ENCODE results near the gene ZGPAT. TPM values are rescaled to one million over a fixed set of nuclear protein-coding genes. Genes with fewer than 3 reads are reported as not detected.

Gene ZGPAT
- total and polyA plus RNA-seq, 2 donors (not counting 3 experiments of a cell fraction or from before 2014, with no cell fraction given): 23.1 to 29.3 TPM

DNA sequence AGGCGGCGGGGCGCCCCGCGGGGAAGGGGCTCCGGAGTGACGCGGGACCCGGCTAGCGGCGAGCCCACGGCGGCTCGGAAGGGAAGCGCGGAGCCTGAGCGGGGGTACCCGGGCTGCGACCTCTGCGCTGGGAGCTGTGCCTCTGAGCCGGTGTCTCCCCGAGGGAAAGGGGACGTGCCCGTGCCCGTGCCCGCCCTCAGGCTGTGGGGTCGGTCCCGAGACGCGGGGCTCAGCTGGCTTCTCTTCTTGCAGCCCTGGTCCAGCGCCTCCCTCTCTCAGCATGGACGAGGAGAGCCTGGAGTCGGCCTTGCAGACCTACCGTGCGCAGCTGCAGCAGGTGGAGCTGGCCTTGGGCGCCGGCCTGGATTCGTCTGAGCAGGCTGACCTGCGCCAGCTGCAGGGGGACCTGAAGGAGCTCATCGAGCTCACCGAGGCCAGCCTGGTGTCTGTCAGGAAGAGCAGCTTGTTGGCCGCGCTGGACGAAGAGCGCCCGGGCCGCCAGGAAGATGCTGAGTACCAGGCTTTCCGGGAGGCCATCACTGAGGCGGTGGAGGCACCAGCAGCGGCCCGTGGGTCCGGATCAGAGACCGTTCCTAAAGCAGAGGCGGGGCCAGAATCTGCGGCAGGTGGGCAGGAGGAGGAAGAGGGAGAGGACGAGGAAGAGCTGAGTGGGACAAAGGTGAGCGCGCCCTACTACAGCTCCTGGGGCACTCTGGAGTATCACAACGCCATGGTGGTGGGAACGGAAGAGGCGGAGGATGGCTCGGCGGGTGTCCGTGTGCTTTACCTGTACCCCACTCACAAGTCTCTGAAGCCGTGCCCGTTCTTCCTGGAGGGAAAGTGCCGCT, 686 bp downstream of the ZGPAT start:
- peaks cover 13 to 28% of the 10 kb centered on the region in 2 experiments for H3K36me3 ChIP-seq (ENCODE audit: control insufficient read depth in 2 of 2, extremely low read depth in 1 of 2, insufficient read depth in 2 of 2, low read length in 2 of 2)
- peak; percentile 37 for FAIRE-seq

More for the DNA sequence above, 686 bp downstream of the ZGPAT start:
- POLR2A ChIA-PET: interaction anchor here (0.6 to 1.8 kb wide), 3 partner anchors 9 to 50 kb away, joined by 3 to 9 read pairs (median 8); partner anchors contain the start of gene RTEL1
- Histone ChIP-seq H3K4me2 (ENCODE audit: insufficient read depth, low read length) (peak overlapping the region; percentile 64), H3K4me3 (replicated peaks in 1 of 3; ENCODE audit: insufficient read depth in 1 of 3, low read depth in 1 of 3, low read length in 3 of 3) (peak overlapping the region; percentile 62 to 77 (median 70)), H3K9me1 (replicated peaks; ENCODE audit: control insufficient read depth, extremely low read depth, insufficient read depth, low read length) (no peaks in the 10 kb centered on the region), H3K9me3 (replicated peaks; ENCODE audit: control insufficient read depth, insufficient read depth, low read length) (no peaks in the 10 kb centered on the region), H3K9ac (replicated peaks; ENCODE audit: extremely low read depth, insufficient read depth, low read length) (peak overlapping the region; percentile 73), H3K27me3 (ENCODE audit: control insufficient read depth in 2 of 2, insufficient read depth in 2 of 2, low read length in 2 of 2) (no peaks in the 10 kb centered on the region), H3K4me1 (ENCODE audit: control insufficient read depth, extremely low read depth, insufficient read depth, low read length) (peaks cover 14% of the 10 kb centered on the region), H2AFZ (ENCODE audit: low read depth, low read length) (no peak overlapping the region), H3K79me2 (ENCODE audit: control insufficient read depth, insufficient read depth, low read length) (peaks cover 71% of the 10 kb centered on the region), H3K27ac (ENCODE audit: insufficient read depth, low read depth, low read length) (peak overlapping the region; percentile 29), H4K20me1 (replicated peaks; ENCODE audit: control insufficient read depth, extremely low read depth, insufficient read depth, low read length) (no peaks in the 10 kb centered on the region)
- DNase-seq (ENCODE audit: low read depth, low spot score): no peak
- TF ChIP-seq GATA2 (IDR thresholded peaks at IDR 0.05; ENCODE audit: insufficient read depth, insufficient read length, low read depth, low read length) (no peak), FOS (IDR thresholded peaks at IDR 0.05; ENCODE audit: borderline replicate concordance, insufficient read depth, low read length) (no peak), JUN (IDR thresholded peaks at IDR 0.05; ENCODE audit: borderline replicate concordance, insufficient read depth, insufficient read length, low read depth) (no peak), EZH2 (IDR thresholded peaks at IDR 0.05; ENCODE audit: borderline replicate concordance, low read depth, low read length, severe bottlenecking) (no peak), MYC (IDR thresholded peaks at IDR 0.05; ENCODE audit: low read depth, low read length) (no peak), POLR2A (IDR thresholded peaks at IDR 0.05; ENCODE audit: low read depth, low read length) (no peak), POLR2AphosphoS5 (IDR thresholded peaks at IDR 0.05; ENCODE audit: insufficient read depth, low read depth, low read length) (no peak)
- TF ChIP-seq, protein P1, sequence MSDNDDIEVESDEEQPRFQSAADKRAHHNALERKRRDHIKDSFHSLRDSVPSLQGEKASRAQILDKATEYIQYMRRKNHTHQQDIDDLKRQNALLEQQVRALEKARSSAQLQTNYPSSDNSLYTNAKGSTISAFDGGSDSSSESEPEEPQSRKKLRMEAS (IDR thresholded peaks at IDR 0.05; ENCODE audit: insufficient read depth, insufficient read length): no peak
- TF ChIP-seq, protein P2, sequence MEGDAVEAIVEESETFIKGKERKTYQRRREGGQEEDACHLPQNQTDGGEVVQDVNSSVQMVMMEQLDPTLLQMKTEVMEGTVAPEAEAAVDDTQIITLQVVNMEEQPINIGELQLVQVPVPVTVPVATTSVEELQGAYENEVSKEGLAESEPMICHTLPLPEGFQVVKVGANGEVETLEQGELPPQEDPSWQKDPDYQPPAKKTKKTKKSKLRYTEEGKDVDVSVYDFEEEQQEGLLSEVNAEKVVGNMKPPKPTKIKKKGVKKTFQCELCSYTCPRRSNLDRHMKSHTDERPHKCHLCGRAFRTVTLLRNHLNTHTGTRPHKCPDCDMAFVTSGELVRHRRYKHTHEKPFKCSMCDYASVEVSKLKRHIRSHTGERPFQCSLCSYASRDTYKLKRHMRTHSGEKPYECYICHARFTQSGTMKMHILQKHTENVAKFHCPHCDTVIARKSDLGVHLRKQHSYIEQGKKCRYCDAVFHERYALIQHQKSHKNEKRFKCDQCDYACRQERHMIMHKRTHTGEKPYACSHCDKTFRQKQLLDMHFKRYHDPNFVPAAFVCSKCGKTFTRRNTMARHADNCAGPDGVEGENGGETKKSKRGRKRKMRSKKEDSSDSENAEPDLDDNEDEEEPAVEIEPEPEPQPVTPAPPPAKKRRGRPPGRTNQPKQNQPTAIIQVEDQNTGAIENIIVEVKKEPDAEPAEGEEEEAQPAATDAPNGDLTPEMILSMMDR (IDR thresholded peaks at IDR 0.05; ENCODE audit: extremely low read depth in 1 of 2, insufficient read depth in 1 of 2, low read depth in 1 of 2, low read length in 2 of 2): no peak
- CTCF ChIA-PET: interaction anchor here (0.8 to 2.8 kb wide), 18 partner anchors 10 to 265 kb away, joined by 3 to 19 read pairs (median 5); partner anchors contain the start of genes GMEB2, LIME1, RTEL1 and SLC2A4RG
- TSS peak; percentile 12 for BruUV-seq (replicated peaks)
- dilution Hi-C loops (cut with MboI; ENCODE audit: extremely low pct_ligation_motif_present, low sequenced_read_pairs) (no loop called here), intact Hi-C loops (cut with micrococcal nuclease) (loop anchor here (5.0 kb wide), 2 partner anchors 81 to 249 kb away; partner anchors contain the start of genes GMEB2 and UCKL1)
